Measurements from ENCODE around the gene KRT85. TPM values are rescaled to one million over a fixed set of nuclear protein-coding genes. Genes with fewer than 3 reads are reported as not detected.

KRT85 gene
- polyA plus RNA-seq, 1 donor (not counting 4 experiments of a cell fraction or from before 2014, with no cell fraction given), result not detected

DNA sequence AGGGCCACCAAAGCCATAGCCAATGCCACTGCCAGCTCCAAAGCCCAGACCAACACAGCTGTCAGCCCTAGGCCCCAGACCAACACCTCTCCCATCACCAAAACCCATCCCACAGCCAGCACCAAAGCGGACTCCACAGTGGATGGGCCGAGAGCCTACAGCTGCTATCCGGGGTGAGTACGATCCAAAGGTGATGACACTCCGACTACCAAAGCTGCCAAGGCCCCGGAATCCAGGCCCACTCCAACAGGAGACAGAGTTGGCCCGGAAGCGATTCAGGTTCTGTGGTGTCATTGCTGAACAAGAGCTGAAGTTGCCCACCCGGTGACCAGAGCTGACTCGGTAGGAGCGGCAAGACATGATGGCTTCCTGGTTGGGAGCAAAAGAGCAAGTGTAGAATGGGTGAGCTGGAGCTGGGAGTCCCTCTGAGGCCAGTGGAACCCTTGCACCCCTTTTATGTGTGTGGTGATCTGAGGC lies 18.0 kb upstream of the KRT85 start, which contains the start of gene KRT84:
Gene KRT84 (minus strand): TSS at position 427 of the 477 bp plus-strand sequence. CDS start 67 bp downstream, at position 360.
- Histone ChIP-seq H3K4me3 (ENCODE audit: control insufficient read depth in 2 of 3, extremely low read depth in 1 of 3, insufficient read depth in 2 of 3, low read depth in 1 of 3, low read length in 3 of 3) (no peak within 1 kb of the TSS), H2AFZ (ENCODE audit: control insufficient read depth, low read length) (no peak within 1 kb of the TSS), H3K9ac (ENCODE audit: control insufficient read depth, extremely low read depth, insufficient read depth, low read length) (no peak within 1 kb of the TSS), H3K79me2 (ENCODE audit: control insufficient read depth, insufficient read depth, low read length) (no peaks in the 10 kb centered on the region), H3K36me3 (ENCODE audit: control insufficient read depth in 2 of 2, extremely low read depth in 1 of 2, insufficient read depth in 2 of 2, low read length in 2 of 2) (no peaks in the 10 kb centered on the region), H3K27ac (ENCODE audit: control insufficient read depth, insufficient read depth, low read length) (no peak within 1 kb of the TSS), H3K9me1 (ENCODE audit: control insufficient read depth, extremely low read depth, insufficient read depth, low read length) (no peaks in the 10 kb centered on the region), H3K9me3 (ENCODE audit: control insufficient read depth, low read depth, low read length) (no peaks in the 10 kb centered on the region), H3K4me2 (ENCODE audit: control insufficient read depth, extremely low read depth, insufficient read depth, low read depth, low read length) (no peak within 1 kb of the TSS), H3K4me1 (ENCODE audit: control insufficient read depth, extremely low read depth, insufficient read depth, low read length) (peaks cover 24% of the 10 kb centered on the region), H4K20me1 (ENCODE audit: control insufficient read depth, extremely low read depth, insufficient read depth, low read length) (no peaks in the 10 kb centered on the region), H3K27me3 (ENCODE audit: control insufficient read depth, extremely low read depth, insufficient read depth, low read length) (no peaks in the 10 kb centered on the region)
- dilution Hi-C loops (cut with MboI; ENCODE audit: extremely low pct_ligation_motif_present, low sequenced_read_pairs), result no loop called here
- DNase-seq (ENCODE audit: low read depth, low spot score) (no peak), FAIRE-seq (no peak)
- TF ChIP-seq EZH2 (IDR thresholded peaks at IDR 0.05; ENCODE audit: low read length), result no peak
- TF ChIP-seq, protein P1, sequence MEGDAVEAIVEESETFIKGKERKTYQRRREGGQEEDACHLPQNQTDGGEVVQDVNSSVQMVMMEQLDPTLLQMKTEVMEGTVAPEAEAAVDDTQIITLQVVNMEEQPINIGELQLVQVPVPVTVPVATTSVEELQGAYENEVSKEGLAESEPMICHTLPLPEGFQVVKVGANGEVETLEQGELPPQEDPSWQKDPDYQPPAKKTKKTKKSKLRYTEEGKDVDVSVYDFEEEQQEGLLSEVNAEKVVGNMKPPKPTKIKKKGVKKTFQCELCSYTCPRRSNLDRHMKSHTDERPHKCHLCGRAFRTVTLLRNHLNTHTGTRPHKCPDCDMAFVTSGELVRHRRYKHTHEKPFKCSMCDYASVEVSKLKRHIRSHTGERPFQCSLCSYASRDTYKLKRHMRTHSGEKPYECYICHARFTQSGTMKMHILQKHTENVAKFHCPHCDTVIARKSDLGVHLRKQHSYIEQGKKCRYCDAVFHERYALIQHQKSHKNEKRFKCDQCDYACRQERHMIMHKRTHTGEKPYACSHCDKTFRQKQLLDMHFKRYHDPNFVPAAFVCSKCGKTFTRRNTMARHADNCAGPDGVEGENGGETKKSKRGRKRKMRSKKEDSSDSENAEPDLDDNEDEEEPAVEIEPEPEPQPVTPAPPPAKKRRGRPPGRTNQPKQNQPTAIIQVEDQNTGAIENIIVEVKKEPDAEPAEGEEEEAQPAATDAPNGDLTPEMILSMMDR (optimal IDR thresholded peaks at IDR 0.05 in 1 of 3, IDR thresholded peaks at IDR 0.05 in 1 of 3, conservative IDR thresholded peaks at IDR 0.05 in 1 of 3; ENCODE audit: extremely low read depth in 1 of 3, insufficient read depth in 2 of 3, low read length in 3 of 3), result no peak

DNA sequence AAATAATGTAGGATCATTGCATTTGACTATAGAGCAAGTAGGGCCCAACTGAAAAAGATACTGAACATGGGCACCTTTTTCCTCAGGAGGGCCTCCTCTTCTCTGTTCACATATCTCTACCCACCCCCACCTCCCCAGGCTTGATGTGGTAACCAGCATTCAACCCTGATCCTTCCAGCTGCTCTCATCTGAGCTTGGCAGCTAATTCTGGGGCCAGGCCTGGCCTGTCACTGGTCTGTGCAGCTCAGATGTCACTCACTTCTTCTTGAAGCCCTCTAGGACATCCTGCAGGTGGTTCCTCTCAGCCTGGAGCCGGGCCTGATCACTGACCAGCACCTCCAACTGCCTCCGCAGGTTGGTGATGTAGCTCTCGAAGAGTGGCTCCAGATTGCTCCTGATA lies 16.1 kb upstream of the KRT85 start:
- no peaks in the 10 kb centered on the region for H3K36me3 ChIP-seq (ENCODE audit: control insufficient read depth in 2 of 2, extremely low read depth in 1 of 2, insufficient read depth in 2 of 2, low read length in 2 of 2)
- no peak for TF ChIP-seq EZH2 (IDR thresholded peaks at IDR 0.05; ENCODE audit: low read length)
- TF ChIP-seq, protein P1 (optimal IDR thresholded peaks at IDR 0.05 in 1 of 3, IDR thresholded peaks at IDR 0.05 in 1 of 3, conservative IDR thresholded peaks at IDR 0.05 in 1 of 3; ENCODE audit: extremely low read depth in 1 of 3, insufficient read depth in 2 of 3, low read length in 3 of 3), result no peak
- H3K27me3 ChIP-seq (ENCODE audit: control insufficient read depth, extremely low read depth, insufficient read depth, low read length), result no peaks in the 10 kb centered on the region
- H3K27ac ChIP-seq (ENCODE audit: control insufficient read depth, insufficient read depth, low read length), result no peak overlapping the region
- no peak overlapping the region for H3K4me3 ChIP-seq (ENCODE audit: control insufficient read depth in 2 of 3, extremely low read depth in 1 of 3, insufficient read depth in 2 of 3, low read depth in 1 of 3, low read length in 3 of 3)
- peaks cover 7% of the 10 kb centered on the region for H3K4me1 ChIP-seq (ENCODE audit: control insufficient read depth, extremely low read depth, insufficient read depth, low read length)
- H3K9me3 ChIP-seq (ENCODE audit: control insufficient read depth, low read depth, low read length), result no peaks in the 10 kb centered on the region
- DNase-seq (ENCODE audit: low read depth, low spot score) (no peak), FAIRE-seq (no peak)
- no peak overlapping the region for H3K9ac ChIP-seq (ENCODE audit: control insufficient read depth, extremely low read depth, insufficient read depth, low read length)
- dilution Hi-C loops (cut with MboI; ENCODE audit: extremely low pct_ligation_motif_present, low sequenced_read_pairs), result no loop called here
- no peak overlapping the region for H2AFZ ChIP-seq (ENCODE audit: control insufficient read depth, low read length)
- H3K79me2 ChIP-seq (ENCODE audit: control insufficient read depth, insufficient read depth, low read length), result no peaks in the 10 kb centered on the region
- H4K20me1 ChIP-seq (ENCODE audit: control insufficient read depth, extremely low read depth, insufficient read depth, low read length), result no peaks in the 10 kb centered on the region
- H3K4me2 ChIP-seq (ENCODE audit: control insufficient read depth, extremely low read depth, insufficient read depth, low read depth, low read length), result no peak overlapping the region
- H3K9me1 ChIP-seq (ENCODE audit: control insufficient read depth, extremely low read depth, insufficient read depth, low read length), result no peaks in the 10 kb centered on the region

All from keratinocyte (primary cell).